Liver (tissue), 9 donors: ENCODE results near the gene C2CD5. TPM values are rescaled to one million over a fixed set of nuclear protein-coding genes. Genes with fewer than 3 reads are reported as not detected.

Experiments used
- DNase-seq: peaks from one replicate; pipeline ENCODE4 v3.0.0-alpha.2; 2017; ENCODE audit warnings: low spot score
- H3K27ac ChIP-seq, 2 donors: one replicate each; pipeline ENCODE4 v1.7.0; 2013; ENCODE audit warnings: inconsistent platforms in 2 of 2, low read length in 2 of 2, control low read depth in 1 of 2, low read depth in 1 of 2, mild to moderate bottlenecking in 1 of 2
- H3K27me3 ChIP-seq, 4 donors: one replicate each; pipeline versions ENCODE4 v1.6.1 to v1.7.0; 2013; ENCODE audit warnings: low read length in 3 of 4, inconsistent platforms in 1 of 4, mild to moderate bottlenecking in 1 of 4, moderate library complexity in 1 of 4; ENCODE audit not compliant: control insufficient read depth in 4 of 4, insufficient read depth in 4 of 4
- H3K36me3 ChIP-seq, 4 donors: one replicate each; pipeline versions ENCODE4 v1.6.1 to v1.7.0; 2013; ENCODE audit warnings: low read length in 3 of 4, mild to moderate bottlenecking in 3 of 4, low read depth in 1 of 4, moderate library complexity in 1 of 4; ENCODE audit not compliant: control insufficient read depth in 4 of 4, insufficient read depth in 3 of 4
- H3K4me1 ChIP-seq, 4 donors: one replicate each; pipeline versions ENCODE4 v1.6.1 to v1.7.0; 2013; ENCODE audit warnings: low read length in 3 of 4, mild to moderate bottlenecking in 3 of 4, moderate library complexity in 1 of 4; ENCODE audit not compliant: control insufficient read depth in 4 of 4, insufficient read depth in 4 of 4
- H3K4me3 ChIP-seq, 3 donors: one replicate each; pipeline versions ENCODE4 v1.6.1 to v1.7.0; 2013; ENCODE audit warnings: low read length in 3 of 3, control low read depth in 1 of 3, low read depth in 1 of 3, mild to moderate bottlenecking in 1 of 3
- H3K9ac ChIP-seq, 2 donors: one replicate each; pipeline ENCODE4 v1.7.0; 2013; ENCODE audit warnings: low read length in 2 of 2, mild to moderate bottlenecking in 2 of 2, moderate library complexity in 2 of 2, control low read depth in 1 of 2, low read depth in 1 of 2
- H3K9me3 ChIP-seq, 4 donors: one replicate each; pipeline versions ENCODE4 v1.6.1 to v1.7.0; 2013; ENCODE audit warnings: low read length in 3 of 4; ENCODE audit not compliant: control insufficient read depth in 4 of 4
- FOXA1 ChIP-seq: IDR thresholded peaks from 2 replicates; pipeline ENCODE4 v1.6.1; 2016; ENCODE audit warnings: antibody characterized with exemption
- FOXA2 ChIP-seq: IDR thresholded peaks from 2 replicates; pipeline ENCODE4 v1.6.1; 2016; ENCODE audit warnings: antibody characterized with exemption
- GABPA ChIP-seq, 2 donors: IDR thresholded peaks in 1 of 2; conservative IDR thresholded peaks in 1 of 2; 2 replicates each; pipeline ENCODE4 v1.6.1; 2016; ENCODE audit warnings: antibody characterized with exemption in 2 of 2, mild to moderate bottlenecking in 1 of 2, moderate library complexity in 1 of 2
- HNF4A ChIP-seq, 2 donors: conservative IDR thresholded peaks; 2 replicates each; pipeline ENCODE4 v1.6.1; 2016; ENCODE audit warnings: antibody characterized with exemption in 2 of 2, mild to moderate bottlenecking in 2 of 2
- HNF4G ChIP-seq: IDR thresholded peaks from 2 replicates; pipeline ENCODE4 v1.6.1; 2016; ENCODE audit warnings: antibody characterized with exemption
- JUND ChIP-seq, 2 donors: IDR thresholded peaks; 2 replicates each; pipeline ENCODE4 v1.6.1; 2016; ENCODE audit warnings: antibody characterized with exemption in 2 of 2
- NR2F2 ChIP-seq: IDR thresholded peaks from 2 replicates; pipeline ENCODE4 v1.6.1; 2016; ENCODE audit warnings: antibody characterized with exemption
- RAD21 ChIP-seq, 2 donors: IDR thresholded peaks; 2 replicates each; pipeline ENCODE4 v1.6.1; 2016; ENCODE audit warnings: antibody characterized with exemption in 2 of 2, mild to moderate bottlenecking in 2 of 2
- RXRA ChIP-seq, 2 donors: IDR thresholded peaks; 2 replicates each; pipeline ENCODE4 v1.6.1; 2017 to 2018; ENCODE audit warnings: antibody characterized with exemption in 2 of 2, mild to moderate bottlenecking in 1 of 2
- SP1 ChIP-seq: IDR thresholded peaks from 2 replicates; pipeline ENCODE4 v1.6.1; 2018; ENCODE audit warnings: antibody characterized with exemption, mild to moderate bottlenecking
- TAF1 ChIP-seq: conservative IDR thresholded peaks from 2 replicates; pipeline ENCODE4 v1.6.1; 2016; ENCODE audit warnings: antibody characterized with exemption, mild to moderate bottlenecking
- YY1 ChIP-seq: IDR thresholded peaks from 2 replicates; pipeline ENCODE4 v1.6.1; 2016; ENCODE audit warnings: antibody characterized with exemption, mild to moderate bottlenecking
- WGBS: extraction: QIAGEN DNeasy Blood & Tissue Kit; methylation state at CpG from one replicate; pipeline ENCODE4 v1.1.7; 2013; 5-methylcytosine and 5-hydroxymethylcytosine counted together
- polyA plus RNA-seq, 2 donors: library from polyadenylated mRNA; stranded (reverse) in 1 of 2; unstranded in 1 of 2; fragments of 200-250 nt in 1 of 2; fragments of >200 nt in 1 of 2; fragmentation: Nextera tagmentation in 1 of 2; extraction: Ambion mirVana in 1 of 2; gene quantifications; one replicate each; pipeline versions ENCODE4 v1.2.1 to v1.2.3, GENCODE V29; 2013 to 2015
- total RNA-seq, 2 donors: library from RNA; depleted of rRNA; stranded (reverse); fragments of >200 nt; gene quantifications; one replicate each; pipeline ENCODE4 v1.2.3, GENCODE V29; 2014
- TF ChIP-seq, protein P1 (sequence below): IDR thresholded peaks from 2 replicates; pipeline ENCODE4 v1.6.1; 2016; ENCODE audit warnings: antibody characterized with exemption
- TF ChIP-seq, protein P2 (sequence below): IDR thresholded peaks from 2 replicates; pipeline ENCODE4 v1.6.1; 2016; ENCODE audit warnings: antibody characterized with exemption
- TF ChIP-seq, protein P3 (sequence below): IDR thresholded peaks from 2 replicates; pipeline ENCODE4 v1.6.1; 2016; ENCODE audit warnings: antibody characterized with exemption, mild to moderate bottlenecking
- donor health status: healthy.
- donor health status: healthy.
- donor health status: healthy.
- donor health status: healthy.
- donor health status: healthy.

The C2CD5 gene
- total and polyA plus RNA-seq, 4 donors = 5.8 to 25.0 (median 13.2) TPM

DNA sequence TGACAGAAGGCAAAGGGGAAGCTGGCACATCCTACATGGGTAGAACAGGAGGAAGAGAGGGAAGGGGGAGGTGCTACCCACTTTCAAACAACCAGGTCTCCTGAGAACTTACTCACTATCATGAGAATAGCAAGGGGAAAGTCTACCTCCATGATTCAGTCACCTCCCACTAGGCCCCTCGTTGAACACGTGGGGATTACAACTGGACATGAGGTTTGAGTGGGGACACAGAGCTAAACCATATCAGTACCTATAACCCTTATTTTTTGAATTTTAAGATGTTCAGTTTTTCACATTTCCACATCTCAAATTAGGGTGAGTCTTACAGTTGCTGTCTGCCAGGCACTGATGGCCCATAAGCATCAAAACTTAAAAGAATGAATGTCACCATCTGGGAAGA is 129.6 kb downstream of the C2CD5 start:
- no peaks in the 10 kb centered on the region for H3K36me3 ChIP-seq
- H3K4me3 ChIP-seq = no peak overlapping the region
- no peaks in the 10 kb centered on the region for H3K9me3 ChIP-seq
- H3K9ac ChIP-seq = no peak overlapping the region
- H3K4me1 ChIP-seq = no peaks in the 10 kb centered on the region
- H3K27me3 ChIP-seq = peaks cover 0 to under 1% (median 0%) of the 10 kb centered on the region in 4 donors
- 87% methylated on average over 2 of the region's 2 CpGs for WGBS
- no peak overlapping the region for H3K27ac ChIP-seq
- TF ChIP-seq JUND (IDR thresholded peaks at IDR 0.05) = no peak
- no peak for TF ChIP-seq HNF4G
- DNase-seq = no peak

DNA sequence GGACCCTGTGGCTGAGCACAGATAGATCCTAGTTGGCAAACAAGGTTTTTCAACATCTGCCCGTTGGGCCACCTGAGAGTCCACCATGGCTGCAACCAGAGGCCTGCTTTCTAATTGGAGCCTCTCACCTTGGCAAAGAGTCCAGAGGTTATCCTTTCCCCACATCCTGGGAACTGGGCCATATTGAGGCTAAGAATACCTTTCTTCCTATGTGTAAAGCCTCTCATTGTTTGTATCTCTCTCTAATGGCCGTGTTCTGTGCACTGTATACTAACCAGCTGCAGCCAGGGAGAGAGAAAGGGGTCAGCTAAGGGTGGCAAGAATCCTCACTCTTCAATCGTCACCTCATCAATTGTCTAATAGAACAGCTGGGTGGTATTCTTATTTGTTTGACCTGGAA is 130.8 kb downstream of the C2CD5 start:
- H3K4me3 ChIP-seq = no peak overlapping the region
- no peak overlapping the region for H3K27ac ChIP-seq
- DNase-seq = no peak
- no peaks in the 10 kb centered on the region for H3K9me3 ChIP-seq
- no peaks in the 10 kb centered on the region for H3K36me3 ChIP-seq
- TF ChIP-seq RAD21 (IDR thresholded peaks at IDR 0.05) (no peak), RXRA (IDR thresholded peaks at IDR 0.05) (no peak), NR2F2 (no peak), TAF1 (no peak), HNF4G (no peak), GABPA (IDR thresholded peaks at IDR 0.05 in 1 of 2, conservative IDR thresholded peaks at IDR 0.05 in 1 of 2) (no peak), YY1 (no peak), SP1 (no peak), FOXA1 (no peak)
- TF ChIP-seq, protein P1, sequence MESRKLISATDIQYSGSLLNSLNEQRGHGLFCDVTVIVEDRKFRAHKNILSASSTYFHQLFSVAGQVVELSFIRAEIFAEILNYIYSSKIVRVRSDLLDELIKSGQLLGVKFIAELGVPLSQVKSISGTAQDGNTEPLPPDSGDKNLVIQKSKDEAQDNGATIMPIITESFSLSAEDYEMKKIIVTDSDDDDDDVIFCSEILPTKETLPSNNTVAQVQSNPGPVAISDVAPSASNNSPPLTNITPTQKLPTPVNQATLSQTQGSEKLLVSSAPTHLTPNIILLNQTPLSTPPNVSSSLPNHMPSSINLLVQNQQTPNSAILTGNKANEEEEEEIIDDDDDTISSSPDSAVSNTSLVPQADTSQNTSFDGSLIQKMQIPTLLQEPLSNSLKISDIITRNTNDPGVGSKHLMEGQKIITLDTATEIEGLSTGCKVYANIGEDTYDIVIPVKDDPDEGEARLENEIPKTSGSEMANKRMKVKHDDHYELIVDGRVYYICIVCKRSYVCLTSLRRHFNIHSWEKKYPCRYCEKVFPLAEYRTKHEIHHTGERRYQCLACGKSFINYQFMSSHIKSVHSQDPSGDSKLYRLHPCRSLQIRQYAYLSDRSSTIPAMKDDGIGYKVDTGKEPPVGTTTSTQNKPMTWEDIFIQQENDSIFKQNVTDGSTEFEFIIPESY = no peak
- TF ChIP-seq, protein P2, sequence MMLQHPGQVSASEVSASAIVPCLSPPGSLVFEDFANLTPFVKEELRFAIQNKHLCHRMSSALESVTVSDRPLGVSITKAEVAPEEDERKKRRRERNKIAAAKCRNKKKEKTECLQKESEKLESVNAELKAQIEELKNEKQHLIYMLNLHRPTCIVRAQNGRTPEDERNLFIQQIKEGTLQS = no peak
- TF ChIP-seq, protein P3, sequence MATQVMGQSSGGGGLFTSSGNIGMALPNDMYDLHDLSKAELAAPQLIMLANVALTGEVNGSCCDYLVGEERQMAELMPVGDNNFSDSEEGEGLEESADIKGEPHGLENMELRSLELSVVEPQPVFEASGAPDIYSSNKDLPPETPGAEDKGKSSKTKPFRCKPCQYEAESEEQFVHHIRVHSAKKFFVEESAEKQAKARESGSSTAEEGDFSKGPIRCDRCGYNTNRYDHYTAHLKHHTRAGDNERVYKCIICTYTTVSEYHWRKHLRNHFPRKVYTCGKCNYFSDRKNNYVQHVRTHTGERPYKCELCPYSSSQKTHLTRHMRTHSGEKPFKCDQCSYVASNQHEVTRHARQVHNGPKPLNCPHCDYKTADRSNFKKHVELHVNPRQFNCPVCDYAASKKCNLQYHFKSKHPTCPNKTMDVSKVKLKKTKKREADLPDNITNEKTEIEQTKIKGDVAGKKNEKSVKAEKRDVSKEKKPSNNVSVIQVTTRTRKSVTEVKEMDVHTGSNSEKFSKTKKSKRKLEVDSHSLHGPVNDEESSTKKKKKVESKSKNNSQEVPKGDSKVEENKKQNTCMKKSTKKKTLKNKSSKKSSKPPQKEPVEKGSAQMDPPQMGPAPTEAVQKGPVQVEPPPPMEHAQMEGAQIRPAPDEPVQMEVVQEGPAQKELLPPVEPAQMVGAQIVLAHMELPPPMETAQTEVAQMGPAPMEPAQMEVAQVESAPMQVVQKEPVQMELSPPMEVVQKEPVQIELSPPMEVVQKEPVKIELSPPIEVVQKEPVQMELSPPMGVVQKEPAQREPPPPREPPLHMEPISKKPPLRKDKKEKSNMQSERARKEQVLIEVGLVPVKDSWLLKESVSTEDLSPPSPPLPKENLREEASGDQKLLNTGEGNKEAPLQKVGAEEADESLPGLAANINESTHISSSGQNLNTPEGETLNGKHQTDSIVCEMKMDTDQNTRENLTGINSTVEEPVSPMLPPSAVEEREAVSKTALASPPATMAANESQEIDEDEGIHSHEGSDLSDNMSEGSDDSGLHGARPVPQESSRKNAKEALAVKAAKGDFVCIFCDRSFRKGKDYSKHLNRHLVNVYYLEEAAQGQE = no peak
- no peak overlapping the region for H3K9ac ChIP-seq
- H3K4me1 ChIP-seq = no peaks in the 10 kb centered on the region
- WGBS = 91% methylated on average over 3 of the region's 3 CpGs
- H3K27me3 ChIP-seq = peaks cover 0 to 4% (median 0%) of the 10 kb centered on the region in 4 donors

DNA sequence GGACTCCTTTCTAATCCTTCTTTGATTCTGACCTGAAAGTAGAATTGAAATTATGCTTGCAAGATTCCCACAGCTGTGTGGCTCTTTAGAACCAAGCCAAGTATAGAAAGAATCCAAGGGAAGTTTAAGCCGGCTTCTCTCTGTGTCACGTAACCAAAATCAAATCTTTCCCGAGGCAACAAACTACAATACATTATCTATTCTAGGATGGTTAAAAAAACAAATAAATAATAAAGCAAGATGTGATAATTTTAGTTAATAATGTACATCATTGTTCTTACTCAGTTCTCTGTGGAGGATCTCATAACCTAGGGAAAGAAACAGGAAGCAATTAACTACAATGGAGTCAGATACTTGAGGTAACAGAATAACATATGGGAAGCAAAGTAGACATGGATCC is 131.8 kb downstream of the C2CD5 start:
- 91% methylated on average over 3 of the region's 3 CpGs for WGBS
- no peaks in the 10 kb centered on the region for H3K36me3 ChIP-seq
- no peak overlapping the region for H3K27ac ChIP-seq
- H3K9ac ChIP-seq = no peak overlapping the region
- DNase-seq = no peak
- H3K4me1 ChIP-seq = no peaks in the 10 kb centered on the region
- peaks cover 0 to 4% (median 0%) of the 10 kb centered on the region in 4 donors for H3K27me3 ChIP-seq
- H3K4me3 ChIP-seq = no peak overlapping the region
- H3K9me3 ChIP-seq = no peaks in the 10 kb centered on the region
- TF ChIP-seq SP1 = no peak
- TF ChIP-seq, protein P3 = no peak
- TF ChIP-seq, protein P2 = no peak
- TF ChIP-seq, protein P1 = no peak
- no peak for TF ChIP-seq HNF4A (conservative IDR thresholded peaks at IDR 0.05)
- no peak for TF ChIP-seq FOXA1
- TF ChIP-seq RXRA (IDR thresholded peaks at IDR 0.05) = no peak
- TF ChIP-seq NR2F2 = no peak
- no peak for TF ChIP-seq FOXA2
- no peak for TF ChIP-seq TAF1
- no peak for TF ChIP-seq RAD21 (IDR thresholded peaks at IDR 0.05)
